NCI-H524 (cell line): Measurements from ENCODE around the gene MYH8.
A peak's percentile ranks its signal among the peaks of the same experiment; 100 is the strongest.

ENCODE experiments used
- DNase-seq, 2 experiments: peaks; one replicate each; lab custom pipeline; 2025; lab: John Stamatoyannopoulos, UW

MYH8 gene

GRCh38 chr17:10380631-10381408 lies 40.9 kb downstream of the MYH8 start:
- no peak for DNase-seq

- DNase-seq: no peak
These were observed 48.8 kb downstream of the MYH8 start, which contains the start of gene MYH13 for GRCh38 chr17:10372906-10373305. MYH13 (minus strand) TSS chr17:10373006; CDS start chr17:10364530, 8,476 bp downstream.

GRCh38 chr17:10370016-10370608 lies 51.6 kb downstream of the MYH8 start:
- DNase-seq: no peak

- no peak for DNase-seq
These were observed 52.5 kb downstream of the MYH8 start for GRCh38 chr17:10369239-10369638.

GRCh38 chr17:10368561-10368960 lies 53.2 kb downstream of the MYH8 start:
- DNase-seq: no peak

- no peak for DNase-seq
These were observed 61.2 kb downstream of the MYH8 start for GRCh38 chr17:10360578-10360977.

GRCh38 chr17:10357768-10358167 lies 64.0 kb downstream of the MYH8 start:
- no peak for DNase-seq

GRCh38 chr17:10354651-10355050 lies 67.1 kb downstream of the MYH8 start:
- DNase-seq: no peak

GRCh38 chr17:10352893-10353292 lies 68.9 kb downstream of the MYH8 start:
- DNase-seq: no peak

- DNase-seq: peak in 1 of 2 experiments; percentile 9
These were observed 72.3 kb downstream of the MYH8 start for GRCh38 chr17:10349403-10349802.

- DNase-seq: no peak
These were observed 76.9 kb downstream of the MYH8 start for GRCh38 chr17:10344816-10345215.
